ENCODE data around the gene ZNF280B. TPM values are rescaled to one million over a fixed set of nuclear protein-coding genes. Genes with fewer than 3 reads are reported as not detected.

ZNF280B gene
- total and polyA plus RNA-seq, 2 experiments from 2014 or later, result 5.5 to 6.7 TPM

GRCh38 chr22:22488736-22489135 lies 19.8 kb downstream of the ZNF280B start:
- no peak overlapping the region for H3K4me3 Mint-ChIP-seq
- peaks cover 16% of the 10 kb centered on the region for H3K27me3 Mint-ChIP-seq (ENCODE audit: insufficient read depth, low read depth, poor library complexity)
- H3K36me3 ChIP-seq (ENCODE audit: insufficient read depth), result peaks cover 19% of the 10 kb centered on the region
- no peaks in the 10 kb centered on the region for H3F3A ChIP-seq (replicated peaks; ENCODE audit: low read depth)
- no peak overlapping the region for H2AFZ ChIP-seq
- H3K4me3 ChIP-seq, result no peak overlapping the region
- peaks cover 5% of the 10 kb centered on the region; the same call in 1 of the 3 replicates for H3K4me1 Mint-ChIP-seq
- peaks cover 6% of the 10 kb centered on the region for H4K20me1 ChIP-seq (replicated peaks; ENCODE audit: insufficient read depth)
- H3K9me2 ChIP-seq (ENCODE audit: insufficient read depth), result no peaks in the 10 kb centered on the region
- no peak overlapping the region for H3K4me2 ChIP-seq
- TF ChIP-seq STAT1 (IDR thresholded peaks at IDR 0.05; ENCODE audit: unreplicated experiment) (no peak), ZNF114 (CRISPR knock-in tag; IDR thresholded peaks at IDR 0.05) (no peak), NANOG (IDR thresholded peaks at IDR 0.05; ENCODE audit: borderline replicate concordance) (no peak), POLR2AphosphoS5 (IDR thresholded peaks at IDR 0.05; ENCODE audit: low read depth) (no peak), REST (IDR thresholded peaks at IDR 0.05; ENCODE audit: unreplicated experiment) (no peak), ZNF462 (CRISPR knock-in tag; IDR thresholded peaks at IDR 0.05) (no peak), CREB1 (CRISPR knock-in tag; IDR thresholded peaks at IDR 0.05; ENCODE audit: low read depth) (no peak), ETS1 (IDR thresholded peaks at IDR 0.05) (no peak), EZH2phosphoT487 (IDR thresholded peaks at IDR 0.05; ENCODE audit: unreplicated experiment) (no peak), JUNB (IDR thresholded peaks at IDR 0.05; ENCODE audit: unreplicated experiment) (no peak), ZNF331 (CRISPR knock-in tag; IDR thresholded peaks at IDR 0.05; ENCODE audit: low read depth) (no peak), EZH2 (IDR thresholded peaks at IDR 0.05; ENCODE audit: low read depth, unreplicated experiment) (no peak), CTCF (conservative IDR thresholded peaks at IDR 0.05; ENCODE audit: low read depth in 2 of 2) (no peak)
- no peaks in the 10 kb centered on the region for H3K9me3 Mint-ChIP-seq
- ATAC-seq (no peak), DNase-seq (ENCODE audit: low spot score) (no peak)
- peaks cover 47% of the 10 kb centered on the region for H3K36me3 Mint-ChIP-seq (ENCODE audit: low read depth)
- H3K79me2 ChIP-seq (replicated peaks; ENCODE audit: insufficient read depth), result no peaks in the 10 kb centered on the region
- H3K4me1 ChIP-seq (ENCODE audit: insufficient read depth), result peaks cover 4% of the 10 kb centered on the region; the same call in 1 of the 2 replicates
- H3K27ac ChIP-seq (ENCODE audit: low read depth), result no peak overlapping the region
- H3K27me3 ChIP-seq (ENCODE audit: insufficient read depth), result peaks cover 49% of the 10 kb centered on the region
- H3K27ac Mint-ChIP-seq, result no peak overlapping the region; the same call in 1 of the 2 replicates

Measured in GM23338 (cell line).